Endothelial cell of umbilical vein (primary cell): ENCODE data around the gene LSM7. TPM values are rescaled to one million over a fixed set of nuclear protein-coding genes. Genes with fewer than 3 reads are reported as not detected.
"Not testable (repeated sequence)": the region's sequence is repeated elsewhere in the genome, so short reads cannot be mapped to it uniquely, and the experiment has no call there.

Experiments
- BruUV-seq: library from RNA; stranded (reverse); fragments of 400-500 nt; replicated peaks from 2 replicates; lab custom pipeline; 2021; lab: Mats Ljungman, UMichigan
- CTCF ChIA-PET: fragments of 300-600, 350-600 bp; sonication (Branson Sonifier 250); formaldehyde crosslinking; loops from one replicate; lab custom pipeline; 2021; ENCODE audit warnings: antibody characterized with exemption, inconsistent platforms; lab: Charles Lee
- POLR2A ChIA-PET: fragments of 300-600, 350-600 bp; sonication (Branson Sonifier 250); formaldehyde crosslinking; loops from one replicate; lab custom pipeline; 2021; ENCODE audit warnings: antibody characterized with exemption, inconsistent platforms; lab: Charles Lee
- DNase-seq: peaks from one replicate; pipeline ENCODE4 v3.0.0-alpha.2; 2011; ENCODE audit warnings: low read depth, low spot score
- FAIRE-seq: peaks from 2 replicates; lab custom pipeline; 2011; peaks lifted over from hg19 to GRCh38; lab: Jason Lieb, UNC
- H2AFZ ChIP-seq: 2 replicates; pipeline ENCODE4 v1.6.0; 2012; ENCODE audit warnings: low read depth, low read length, control low read depth, inconsistent platforms
- H3K27ac ChIP-seq: 2 replicates; pipeline ENCODE4 v1.5.1; 2011; ENCODE audit warnings: low read depth, mild to moderate bottlenecking, control low read depth, low read length, moderate library complexity; ENCODE audit not compliant: insufficient read depth
- H3K27me3 ChIP-seq, 2 experiments: 2 replicates each; pipeline versions ENCODE4 v1.6.0 to v1.6.1; 2011; ENCODE audit warnings: low read length in 2 of 2, mixed read lengths in 1 of 2; ENCODE audit not compliant: control insufficient read depth in 2 of 2, insufficient read depth in 2 of 2
- H3K36me3 ChIP-seq, 2 experiments: 2 replicates in 1 of 2; 3 replicates in 1 of 2; pipeline ENCODE4 v1.5.1; 2011; ENCODE audit warnings: low read length in 2 of 2, mild to moderate bottlenecking in 1 of 2, moderate library complexity in 1 of 2; ENCODE audit not compliant: control insufficient read depth in 2 of 2, insufficient read depth in 2 of 2; ENCODE audit errors: extremely low read depth in 1 of 2
- H3K4me1 ChIP-seq: 3 replicates; pipeline ENCODE4 v1.5.1; 2011; ENCODE audit warnings: mild to moderate bottlenecking, low read length; ENCODE audit not compliant: control insufficient read depth, insufficient read depth; ENCODE audit errors: extremely low read depth
- H3K4me2 ChIP-seq: 2 replicates; pipeline ENCODE4 v1.6.1; 2011; ENCODE audit warnings: low read length, control low read depth, mixed read lengths; ENCODE audit not compliant: insufficient read depth
- H3K4me3 ChIP-seq, 3 experiments: fragments of 200-600 bp in 1 of 3; sonication (generic), shearing (Covaris generic) in 1 of 3; replicated peaks in 1 of 3; 2 replicates each; pipeline ENCODE4 v1.5.1; 2011 to 2016; ENCODE audit warnings: control low read depth in 3 of 3, low read length in 3 of 3, mild to moderate bottlenecking in 2 of 3, inconsistent platforms in 1 of 3, low read depth in 1 of 3, moderate library complexity in 1 of 3; ENCODE audit not compliant: insufficient read depth in 1 of 3
- H3K79me2 ChIP-seq: 2 replicates; pipeline ENCODE4 v1.6.0; 2012; ENCODE audit warnings: low read length, inconsistent platforms; ENCODE audit not compliant: control insufficient read depth, insufficient read depth
- H3K9ac ChIP-seq: replicated peaks from 2 replicates; pipeline ENCODE3; 2011; ENCODE audit warnings: low read length, control low read depth; ENCODE audit not compliant: insufficient read depth; ENCODE audit errors: extremely low read depth
- H3K9me1 ChIP-seq: replicated peaks from 3 replicates; pipeline ENCODE4 v1.6.0; 2011; ENCODE audit warnings: mild to moderate bottlenecking, low read length; ENCODE audit not compliant: control insufficient read depth, insufficient read depth; ENCODE audit errors: extremely low read depth
- H3K9me3 ChIP-seq: replicated peaks from 2 replicates; pipeline ENCODE4 v1.5.1; 2012; ENCODE audit warnings: low read length, inconsistent platforms; ENCODE audit not compliant: control insufficient read depth, insufficient read depth
- H4K20me1 ChIP-seq: replicated peaks from 2 replicates; pipeline ENCODE3; 2011; ENCODE audit warnings: mild to moderate bottlenecking, low read length; ENCODE audit not compliant: control insufficient read depth, insufficient read depth; ENCODE audit errors: extremely low read depth
- CTCF ChIP-seq, 2 donors: IDR thresholded peaks; 1 replicate in 1 of 2; 2 replicates in 1 of 2; pipeline ENCODE4 v1.5.1; 2011; ENCODE audit warnings: low read length in 2 of 2, mild to moderate bottlenecking in 2 of 2, moderate library complexity in 2 of 2, control low read depth in 1 of 2, inconsistent platforms in 1 of 2, low read depth in 1 of 2; ENCODE audit not compliant: insufficient read depth in 1 of 2; ENCODE audit errors: extremely low read depth in 1 of 2
- EZH2 ChIP-seq: IDR thresholded peaks from 2 replicates; pipeline ENCODE4 v1.6.1; 2012; ENCODE audit warnings: borderline replicate concordance, low read depth, mild to moderate bottlenecking, moderate library complexity, low read length, inconsistent platforms; ENCODE audit not compliant: severe bottlenecking
- FOS ChIP-seq: IDR thresholded peaks from 2 replicates; pipeline ENCODE4 v1.6.1; 2011; ENCODE audit warnings: mild to moderate bottlenecking, low read length, moderate library complexity, borderline replicate concordance; ENCODE audit not compliant: insufficient read depth
- MAX ChIP-seq: IDR thresholded peaks from 2 replicates; pipeline ENCODE4 v1.6.1; 2011; ENCODE audit not compliant: insufficient read depth, insufficient read length
- dilution Hi-C: fragments of 300-500 bp; cut with MboI; formaldehyde crosslinking; loops from one replicate; pipeline ENCODE4 v1.15.0; 2019; ENCODE audit warnings: low sequenced_read_pairs; ENCODE audit not compliant: extremely low pct_ligation_motif_present
- intact Hi-C: fragments of 100-400 bp; cut with micrococcal nuclease; formaldehyde crosslinking; loops from one replicate; pipeline ENCODE4 v1.10.0; 2022
- polyA plus RNA-seq, 4 experiments: library from polyadenylated mRNA; depleted of rRNA in 3 of 4; stranded (reverse) in 3 of 4; unstranded in 1 of 4; fragments of >200 nt; gene quantifications; 2 replicates each; pipeline versions ENCODE4 v1.2.1 to v1.2.3, GENCODE V29; 2011 to 2012; ENCODE audit warnings: missing spikeins in 1 of 4
- total RNA-seq: library from RNA; stranded (reverse); gene quantifications from 2 replicates; pipeline ENCODE4 v1.2.3, GENCODE V29; 2021

Gene LSM7
- total and polyA plus RNA-seq, 2 donors (not counting 3 experiments of a cell fraction or from before 2014, with no cell fraction given): 124 to 673 TPM

GRCh38 chr19:2282062-2282861 is 46.1 kb downstream of the LSM7 start, which contains the start of gene PEAK3:
Gene PEAK3, minus strand, starts transcription at chr19:2282175. Its CDS starts 1,244 bp downstream, at chr19:2280931.
- H4K20me1 ChIP-seq: no peaks in the 10 kb centered on the region
- no peaks in the 10 kb centered on the region for H3K79me2 ChIP-seq
- H3K4me1 ChIP-seq: peaks cover 9% of the 10 kb centered on the region
- H3K4me2 ChIP-seq: no peak within 1 kb of the TSS
- H3K27me3 ChIP-seq: peaks cover 2 to 6% of the 10 kb centered on the region in 2 experiments
- BruUV-seq: no TSS peak
- intact Hi-C loops (no loop called here), dilution Hi-C loops (no loop called here)
- no peaks in the 10 kb centered on the region for H3K9me3 ChIP-seq
- no peak within 1 kb of the TSS for H3K27ac ChIP-seq
- peak; percentile 12 for DNase-seq
- no peaks in the 10 kb centered on the region for H3K9me1 ChIP-seq
- peak within 1 kb of the TSS; percentile 46 for H2AFZ ChIP-seq
- H3K9ac ChIP-seq: no peak within 1 kb of the TSS
- no peak for FAIRE-seq
- TF ChIP-seq EZH2: peak; percentile 20
- TF ChIP-seq FOS: no peak
- TF ChIP-seq MAX: no peak
- no peak for TF ChIP-seq CTCF (IDR thresholded peaks at IDR 0.05; ENCODE audit: extremely low read depth in 1 of 2, insufficient read depth in 1 of 2, low read depth in 1 of 2, low read length in 2 of 2)
- POLR2A ChIA-PET: interaction anchor here (0.7 kb wide), 1 partner anchor 12 kb away, joined by 9 read pairs; no protein-coding TSS in a partner anchor
- CTCF ChIA-PET: interaction anchor here (1.0 to 1.3 kb wide), 2 partner anchors 110 to 332 kb away, joined by 3 read pairs; no protein-coding TSS in a partner anchor
- H3K4me3 ChIP-seq: peak within 1 kb of the TSS in 1 of 3 experiments; percentile 1
- H3K36me3 ChIP-seq: no peaks in the 10 kb centered on the region

- H3K4me2 ChIP-seq, dilution Hi-C loops, H3K36me3 ChIP-seq, DNase-seq, H3K27ac ChIP-seq, BruUV-seq, H3K79me2 ChIP-seq, H3K9me3 ChIP-seq, H3K4me1 ChIP-seq, H3K9me1 ChIP-seq, H3K27me3 ChIP-seq, H3K9ac ChIP-seq, intact Hi-C loops, FAIRE-seq, H4K20me1 ChIP-seq: not testable (repeated sequence)
- Histone ChIP-seq H3K4me3 (peak overlapping the region in 1 of 3 experiments; percentile 1), H2AFZ (peak overlapping the region; percentile 46)
- ChIA-PET POLR2A (interaction anchor here (0.7 kb wide), 1 partner anchor 13 kb away, joined by 9 read pairs; no protein-coding TSS in a partner anchor), CTCF (interaction anchor here (1.3 kb wide), 1 partner anchor 332 kb away, joined by 3 read pairs; no protein-coding TSS in a partner anchor)
Measured at GRCh38 chr19:2281265-2282061, 46.9 kb downstream of the LSM7 start.
